ENCODE results near the gene IFITM2. TPM values are rescaled to one million over a fixed set of nuclear protein-coding genes. Genes with fewer than 3 reads are reported as not detected.

IFITM2 gene
- total and polyA plus RNA-seq, 2 of the 13 experiments (the other 11 are each of a cell fraction or from before 2014, with no cell fraction given): 13.8 to 267 TPM

DNA sequence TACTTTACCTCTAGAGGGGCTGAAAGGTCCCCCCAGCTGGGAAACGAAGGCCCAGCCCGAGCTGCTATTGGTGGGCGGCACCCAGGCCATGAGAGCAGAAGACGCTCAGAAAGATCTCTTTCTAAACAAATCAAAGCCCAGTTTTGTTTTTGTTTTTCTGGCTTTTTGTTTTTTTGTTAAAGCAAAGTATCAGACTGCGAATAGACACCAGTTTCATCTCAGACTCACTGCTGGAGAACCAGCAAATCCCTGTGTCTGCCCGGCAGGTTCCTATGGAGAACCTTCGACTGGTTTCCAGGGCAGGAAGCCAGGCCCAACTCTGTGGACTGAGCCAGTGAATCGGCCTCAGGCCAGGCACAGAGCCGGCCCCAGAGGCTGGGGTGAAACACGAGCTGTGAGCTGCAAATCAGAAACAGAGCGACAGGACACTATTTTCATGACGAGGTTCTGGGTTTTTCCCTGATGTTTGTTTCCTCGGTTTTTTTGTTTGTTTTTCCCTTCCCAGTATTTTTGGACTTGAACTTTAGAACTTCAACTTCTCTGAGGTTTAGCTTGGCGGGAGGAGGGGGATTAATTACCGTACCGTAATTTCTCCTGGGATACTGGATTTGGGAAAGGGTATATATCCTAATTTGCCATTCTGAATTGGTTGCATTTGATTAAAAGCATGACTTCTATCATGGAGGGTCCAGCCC is 45.7 kb downstream of the IFITM2 start (continued):
- TF ChIP-seq, protein P1, sequence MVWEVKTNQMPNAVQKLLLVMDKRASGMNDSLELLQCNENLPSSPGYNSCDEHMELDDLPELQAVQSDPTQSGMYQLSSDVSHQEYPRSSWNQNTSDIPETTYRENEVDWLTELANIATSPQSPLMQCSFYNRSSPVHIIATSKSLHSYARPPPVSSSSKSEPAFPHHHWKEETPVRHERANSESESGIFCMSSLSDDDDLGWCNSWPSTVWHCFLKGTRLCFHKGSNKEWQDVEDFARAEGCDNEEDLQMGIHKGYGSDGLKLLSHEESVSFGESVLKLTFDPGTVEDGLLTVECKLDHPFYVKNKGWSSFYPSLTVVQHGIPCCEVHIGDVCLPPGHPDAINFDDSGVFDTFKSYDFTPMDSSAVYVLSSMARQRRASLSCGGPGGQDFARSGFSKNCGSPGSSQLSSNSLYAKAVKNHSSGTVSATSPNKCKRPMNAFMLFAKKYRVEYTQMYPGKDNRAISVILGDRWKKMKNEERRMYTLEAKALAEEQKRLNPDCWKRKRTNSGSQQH (CRISPR knock-in tag; IDR thresholded peaks at IDR 0.05; ENCODE audit: low read depth): no peak
- TF ChIP-seq ZFP36L2 (CRISPR knock-in tag; IDR thresholded peaks at IDR 0.05): no peak
- TF ChIP-seq, protein P2, sequence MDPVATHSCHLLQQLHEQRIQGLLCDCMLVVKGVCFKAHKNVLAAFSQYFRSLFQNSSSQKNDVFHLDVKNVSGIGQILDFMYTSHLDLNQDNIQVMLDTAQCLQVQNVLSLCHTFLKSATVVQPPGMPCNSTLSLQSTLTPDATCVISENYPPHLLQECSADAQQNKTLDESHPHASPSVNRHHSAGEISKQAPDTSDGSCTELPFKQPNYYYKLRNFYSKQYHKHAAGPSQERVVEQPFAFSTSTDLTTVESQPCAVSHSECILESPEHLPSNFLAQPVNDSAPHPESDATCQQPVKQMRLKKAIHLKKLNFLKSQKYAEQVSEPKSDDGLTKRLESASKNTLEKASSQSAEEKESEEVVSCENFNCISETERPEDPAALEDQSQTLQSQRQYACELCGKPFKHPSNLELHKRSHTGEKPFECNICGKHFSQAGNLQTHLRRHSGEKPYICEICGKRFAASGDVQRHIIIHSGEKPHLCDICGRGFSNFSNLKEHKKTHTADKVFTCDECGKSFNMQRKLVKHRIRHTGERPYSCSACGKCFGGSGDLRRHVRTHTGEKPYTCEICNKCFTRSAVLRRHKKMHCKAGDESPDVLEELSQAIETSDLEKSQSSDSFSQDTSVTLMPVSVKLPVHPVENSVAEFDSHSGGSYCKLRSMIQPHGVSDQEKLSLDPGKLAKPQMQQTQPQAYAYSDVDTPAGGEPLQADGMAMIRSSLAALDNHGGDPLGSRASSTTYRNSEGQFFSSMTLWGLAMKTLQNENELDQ (CRISPR knock-in tag; IDR thresholded peaks at IDR 0.05; ENCODE audit: borderline replicate concordance): no peak
- no peak for TF ChIP-seq DPF2 (CRISPR knock-in tag; IDR thresholded peaks at IDR 0.05; ENCODE audit: borderline replicate concordance, low read depth)
- no peak for TF ChIP-seq ELF4 (CRISPR knock-in tag; IDR thresholded peaks at IDR 0.05; ENCODE audit: borderline replicate concordance)
- 0 out of 2 replicates have a peak, but pooled peaks have one; percentile 49 for TF ChIP-seq FLYWCH1 (CRISPR knock-in tag; IDR thresholded peaks at IDR 0.05)
- no peak for TF ChIP-seq TCF7L2 (IDR thresholded peaks at IDR 0.05; ENCODE audit: low read depth, low read length)
- TF ChIP-seq ELF3 (CRISPR knock-in tag; IDR thresholded peaks at IDR 0.05): peak; percentile 68; the same call in 1 of the 2 replicates
- no peak; the same call in 1 of the 2 replicates for TF ChIP-seq YEATS4 (CRISPR knock-in tag; IDR thresholded peaks at IDR 0.05; ENCODE audit: borderline replicate concordance)
- TF ChIP-seq, protein P3, sequence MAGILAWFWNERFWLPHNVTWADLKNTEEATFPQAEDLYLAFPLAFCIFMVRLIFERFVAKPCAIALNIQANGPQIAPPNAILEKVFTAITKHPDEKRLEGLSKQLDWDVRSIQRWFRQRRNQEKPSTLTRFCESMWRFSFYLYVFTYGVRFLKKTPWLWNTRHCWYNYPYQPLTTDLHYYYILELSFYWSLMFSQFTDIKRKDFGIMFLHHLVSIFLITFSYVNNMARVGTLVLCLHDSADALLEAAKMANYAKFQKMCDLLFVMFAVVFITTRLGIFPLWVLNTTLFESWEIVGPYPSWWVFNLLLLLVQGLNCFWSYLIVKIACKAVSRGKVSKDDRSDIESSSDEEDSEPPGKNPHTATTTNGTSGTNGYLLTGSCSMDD (CRISPR knock-in tag; IDR thresholded peaks at IDR 0.05): no peak
- TF ChIP-seq BATF2 (CRISPR knock-in tag; IDR thresholded peaks at IDR 0.05): no peak
- TF ChIP-seq MYC (CRISPR knock-in tag; IDR thresholded peaks at IDR 0.05; ENCODE audit: borderline replicate concordance): peak; percentile 24; the same call in 1 of the 2 replicates
- no peak for TF ChIP-seq ZNF138 (CRISPR knock-in tag; IDR thresholded peaks at IDR 0.05; ENCODE audit: low read depth)
- no peak for TF ChIP-seq ZHX1 (CRISPR knock-in tag; IDR thresholded peaks at IDR 0.05; ENCODE audit: low read depth)
- TF ChIP-seq ATF7-NPFF (CRISPR knock-in tag; IDR thresholded peaks at IDR 0.05; ENCODE audit: low read depth): peak; percentile 38; the same call in 1 of the 2 replicates
- TF ChIP-seq SMAD9 (CRISPR knock-in tag; IDR thresholded peaks at IDR 0.05): no peak
- no peak for TF ChIP-seq ZNF20 (CRISPR knock-in tag; IDR thresholded peaks at IDR 0.05)
- TF ChIP-seq REL (CRISPR knock-in tag; conservative IDR thresholded peaks at IDR 0.05): no peak
- TF ChIP-seq MEIS1 (CRISPR knock-in tag; IDR thresholded peaks at IDR 0.05; ENCODE audit: borderline replicate concordance): no peak
- no peak for TF ChIP-seq ZNF597 (CRISPR knock-in tag; IDR thresholded peaks at IDR 0.05)

All from HepG2 (cell line).